ENCODE measurements around the gene TSPAN9.

The TSPAN9 gene

DNA sequence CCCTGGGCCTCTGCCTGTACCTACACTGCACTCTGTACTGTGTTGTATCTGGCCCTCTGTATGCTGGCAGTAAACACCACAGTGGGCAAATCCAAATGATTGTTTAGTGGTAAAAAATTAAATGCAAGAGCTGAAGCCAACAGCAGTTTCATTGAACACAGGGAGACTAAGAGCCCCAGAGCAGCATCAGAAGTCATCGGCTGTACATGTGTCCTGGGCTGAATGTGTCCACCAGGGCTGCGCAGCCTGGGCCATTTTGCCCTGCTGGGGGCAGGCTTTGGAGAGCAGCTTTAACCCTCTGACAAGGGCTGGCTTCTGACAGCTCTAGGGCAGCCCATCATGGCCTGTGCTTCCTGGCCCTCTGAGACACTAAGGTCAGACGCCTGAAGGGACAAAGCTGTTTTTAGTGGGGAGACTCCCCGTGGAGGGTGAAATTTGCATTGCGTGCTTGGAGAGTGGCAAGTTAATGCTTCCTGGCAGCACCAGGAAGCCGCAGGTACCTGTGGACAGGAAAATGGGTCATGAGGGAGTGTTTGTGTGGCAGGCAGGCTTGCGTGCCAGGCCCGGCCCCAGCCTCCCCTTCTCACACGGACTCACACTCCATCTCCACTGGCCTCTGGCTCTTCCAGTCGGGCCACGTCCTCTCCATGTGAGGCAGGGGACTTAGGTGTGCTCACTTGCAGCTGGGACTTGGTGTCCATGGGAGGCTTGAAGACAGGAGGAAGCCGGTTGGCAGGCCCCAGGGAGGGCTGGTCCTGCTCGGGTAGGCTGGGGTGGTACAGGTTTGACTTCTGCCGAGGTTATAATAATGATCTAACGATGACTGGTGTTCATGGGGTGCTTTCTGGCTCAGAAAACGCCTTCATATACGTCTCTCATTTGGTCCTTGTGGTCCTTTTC is 150.1 kb downstream of the TSPAN9 start:
- H3K4me3 ChIP-seq (ENCODE audit: low read depth, low read length): no peak overlapping the region
- H3K36me3 ChIP-seq (ENCODE audit: control insufficient read depth, insufficient read depth, low read length): no peaks in the 10 kb centered on the region
- H3K4me2 ChIP-seq (ENCODE audit: low read length): no peak overlapping the region
- no peak overlapping the region for H2AFZ ChIP-seq
- no peak overlapping the region for H3K9ac ChIP-seq
- no peak overlapping the region for H3K27ac ChIP-seq
- H3K9me3 ChIP-seq (ENCODE audit: control insufficient read depth, low read length): no peaks in the 10 kb centered on the region
- TF ChIP-seq, protein P1, sequence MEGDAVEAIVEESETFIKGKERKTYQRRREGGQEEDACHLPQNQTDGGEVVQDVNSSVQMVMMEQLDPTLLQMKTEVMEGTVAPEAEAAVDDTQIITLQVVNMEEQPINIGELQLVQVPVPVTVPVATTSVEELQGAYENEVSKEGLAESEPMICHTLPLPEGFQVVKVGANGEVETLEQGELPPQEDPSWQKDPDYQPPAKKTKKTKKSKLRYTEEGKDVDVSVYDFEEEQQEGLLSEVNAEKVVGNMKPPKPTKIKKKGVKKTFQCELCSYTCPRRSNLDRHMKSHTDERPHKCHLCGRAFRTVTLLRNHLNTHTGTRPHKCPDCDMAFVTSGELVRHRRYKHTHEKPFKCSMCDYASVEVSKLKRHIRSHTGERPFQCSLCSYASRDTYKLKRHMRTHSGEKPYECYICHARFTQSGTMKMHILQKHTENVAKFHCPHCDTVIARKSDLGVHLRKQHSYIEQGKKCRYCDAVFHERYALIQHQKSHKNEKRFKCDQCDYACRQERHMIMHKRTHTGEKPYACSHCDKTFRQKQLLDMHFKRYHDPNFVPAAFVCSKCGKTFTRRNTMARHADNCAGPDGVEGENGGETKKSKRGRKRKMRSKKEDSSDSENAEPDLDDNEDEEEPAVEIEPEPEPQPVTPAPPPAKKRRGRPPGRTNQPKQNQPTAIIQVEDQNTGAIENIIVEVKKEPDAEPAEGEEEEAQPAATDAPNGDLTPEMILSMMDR (IDR thresholded peaks at IDR 0.05): no peak
- no peaks in the 10 kb centered on the region for H3K27me3 ChIP-seq (ENCODE audit: control insufficient read depth, insufficient read depth, low read length)
- H3K4me1 ChIP-seq: no peaks in the 10 kb centered on the region
- peaks cover 36% of the 10 kb centered on the region for H3K79me2 ChIP-seq

DNA sequence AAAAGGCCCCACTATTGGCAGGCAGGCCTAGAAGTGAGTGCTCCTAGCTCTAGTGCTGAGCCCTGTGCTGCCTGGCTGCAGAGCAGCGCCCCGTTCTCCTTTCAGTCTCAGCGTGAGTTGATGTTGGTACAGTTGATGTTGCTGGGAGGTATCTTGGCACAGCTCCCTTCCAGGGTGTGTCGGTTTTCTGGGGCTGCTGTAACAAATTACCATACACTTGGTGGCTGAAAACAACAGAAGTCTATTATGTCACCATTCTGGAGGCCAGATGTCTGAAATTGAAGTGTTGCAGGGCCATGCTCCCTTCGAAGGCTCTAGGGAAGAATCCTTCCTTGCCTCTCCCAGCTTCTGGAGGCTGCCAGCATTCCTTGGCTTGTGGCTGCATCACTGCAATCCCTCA is 151.4 kb downstream of the TSPAN9 start:
- no peak overlapping the region for H2AFZ ChIP-seq
- no peak overlapping the region for H3K4me2 ChIP-seq (ENCODE audit: low read length)
- TF ChIP-seq, protein P1 (IDR thresholded peaks at IDR 0.05): no peak
- H3K4me3 ChIP-seq (ENCODE audit: low read depth, low read length): no peak overlapping the region
- no peaks in the 10 kb centered on the region for H3K36me3 ChIP-seq (ENCODE audit: control insufficient read depth, insufficient read depth, low read length)
- H3K27me3 ChIP-seq (ENCODE audit: control insufficient read depth, insufficient read depth, low read length): no peaks in the 10 kb centered on the region
- no peak overlapping the region for H3K9ac ChIP-seq
- peaks cover 26% of the 10 kb centered on the region for H3K79me2 ChIP-seq
- no peaks in the 10 kb centered on the region for H3K9me3 ChIP-seq (ENCODE audit: control insufficient read depth, low read length)
- no peaks in the 10 kb centered on the region for H3K4me1 ChIP-seq
- no peak overlapping the region for H3K27ac ChIP-seq

DNA sequence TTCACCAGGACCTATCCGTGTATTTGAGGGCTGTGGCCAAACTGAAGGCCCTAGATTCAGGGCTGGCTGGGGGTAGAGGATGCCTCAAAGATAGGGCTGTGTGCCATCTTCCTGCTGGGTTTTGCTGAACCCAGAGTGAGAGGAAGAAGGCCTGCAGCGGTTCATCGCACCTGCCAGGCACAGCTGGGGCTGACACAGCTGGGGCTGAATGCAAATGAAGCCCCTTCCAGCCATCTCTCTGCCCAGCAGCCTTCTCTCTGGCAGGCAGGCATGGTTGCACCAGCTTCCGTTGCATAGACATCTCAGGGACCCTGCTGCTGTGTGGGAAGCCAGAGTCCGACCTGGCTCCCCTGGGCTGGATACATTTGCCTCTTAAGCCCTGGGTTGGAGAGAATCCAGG is 152.4 kb downstream of the TSPAN9 start:
- H3K4me2 ChIP-seq (ENCODE audit: low read length): no peak overlapping the region
- TF ChIP-seq, protein P1 (IDR thresholded peaks at IDR 0.05): no peak
- no peak overlapping the region for H3K9ac ChIP-seq
- no peaks in the 10 kb centered on the region for H3K9me3 ChIP-seq (ENCODE audit: control insufficient read depth, low read length)
- H3K27me3 ChIP-seq (ENCODE audit: control insufficient read depth, insufficient read depth, low read length): no peaks in the 10 kb centered on the region
- no peak overlapping the region for H3K27ac ChIP-seq
- no peaks in the 10 kb centered on the region for H3K36me3 ChIP-seq (ENCODE audit: control insufficient read depth, insufficient read depth, low read length)
- no peak overlapping the region for H3K4me3 ChIP-seq (ENCODE audit: low read depth, low read length)
- H2AFZ ChIP-seq: no peak overlapping the region
- H3K79me2 ChIP-seq: peaks cover 26% of the 10 kb centered on the region
- no peaks in the 10 kb centered on the region for H3K4me1 ChIP-seq

DNA sequence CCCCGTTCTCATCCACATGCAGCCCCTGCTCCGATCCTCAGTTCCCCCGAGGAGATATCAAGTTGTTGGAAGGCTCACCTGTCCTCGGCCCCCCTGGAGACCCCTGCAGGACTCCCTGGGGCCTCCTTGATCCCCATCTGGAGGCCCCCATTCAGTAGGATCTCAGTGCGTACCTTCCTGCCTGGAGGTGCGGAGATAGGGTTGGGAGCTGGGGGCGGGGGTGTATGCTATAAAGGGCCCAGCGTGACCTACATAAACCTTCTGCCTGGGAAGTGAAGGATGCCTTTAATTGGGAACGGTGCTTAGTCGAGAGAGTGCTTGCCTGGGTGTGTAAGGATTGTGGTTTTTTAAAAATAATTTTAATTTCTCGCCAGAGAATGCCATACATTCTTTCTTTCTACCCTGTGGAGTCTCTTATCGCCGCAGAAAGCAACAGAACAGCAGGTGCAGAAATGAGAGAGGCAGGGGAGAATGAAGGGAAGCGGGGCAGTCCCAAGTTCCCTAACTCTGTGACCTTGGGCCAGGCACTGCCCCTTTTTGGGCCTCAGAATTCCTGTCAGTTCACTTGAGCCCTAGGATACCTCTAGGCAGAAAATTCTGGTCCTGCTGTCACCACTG is 153.7 kb downstream of the TSPAN9 start:
- TF ChIP-seq, protein P1 (IDR thresholded peaks at IDR 0.05): no peak
- no peak overlapping the region for H3K27ac ChIP-seq

More for the DNA sequence above, 153.7 kb downstream of the TSPAN9 start:
- no peak overlapping the region for H2AFZ ChIP-seq
- no peaks in the 10 kb centered on the region for H3K4me1 ChIP-seq
- no peak overlapping the region for H3K4me2 ChIP-seq (ENCODE audit: low read length)
- no peaks in the 10 kb centered on the region for H3K9me3 ChIP-seq (ENCODE audit: control insufficient read depth, low read length)
- H3K9ac ChIP-seq: no peak overlapping the region
- H3K27me3 ChIP-seq (ENCODE audit: control insufficient read depth, insufficient read depth, low read length): no peaks in the 10 kb centered on the region
- peaks cover 20% of the 10 kb centered on the region for H3K79me2 ChIP-seq
- no peak overlapping the region for H3K4me3 ChIP-seq (ENCODE audit: low read depth, low read length)
- H3K36me3 ChIP-seq (ENCODE audit: control insufficient read depth, insufficient read depth, low read length): no peaks in the 10 kb centered on the region
